H1 (cell line): ENCODE data around the gene SLC25A45. TPM values are rescaled to one million over a fixed set of nuclear protein-coding genes. Genes with fewer than 3 reads are reported as not detected.
A peak's percentile ranks its signal among the peaks of the same experiment; 100 is the strongest.

ENCODE experiments used
- CTCF ChIA-PET: fragments of 300-600 bp; sonication (Branson Sonifier 250); formaldehyde crosslinking; loops from one replicate; lab custom pipeline; 2021; ENCODE audit not compliant: partially characterized antibody; lab: Charles Lee
- POLR2A ChIA-PET: fragments of 300-600 bp; sonication (Branson Sonifier 250); formaldehyde crosslinking; loops from one replicate; lab custom pipeline; 2021; ENCODE audit warnings: inconsistent platforms; ENCODE audit not compliant: partially characterized antibody; lab: Charles Lee
- DNase-seq, 2 experiments: peaks; one replicate each; pipeline versions ENCODE4 v3.0.0 to v3.0.0-alpha.2; 2010 to 2022; ENCODE audit warnings: low spot score in 2 of 2, low read depth in 1 of 2, mixed read lengths in 1 of 2
- FAIRE-seq: peaks from 2 replicates; lab custom pipeline; 2011; peaks lifted over from hg19 to GRCh38; lab: Jason Lieb, UNC
- H2AFZ ChIP-seq: 2 replicates; pipeline ENCODE4 v1.8.1; 2012; ENCODE audit warnings: low read length, inconsistent platforms
- H2AK5ac ChIP-seq: 2 replicates; pipeline ENCODE4 v1.6.1; 2013; ENCODE audit warnings: low read depth, low read length
- H2BK120ac ChIP-seq: replicated peaks from 2 replicates; pipeline ENCODE3; 2013; ENCODE audit warnings: low read depth, low read length, inconsistent platforms
- H2BK12ac ChIP-seq: 2 replicates; pipeline ENCODE4 v1.6.1; 2013; ENCODE audit warnings: low read depth, low read length
- H2BK15ac ChIP-seq: 2 replicates; pipeline ENCODE4 v1.6.1; 2013; ENCODE audit warnings: low read length
- H2BK20ac ChIP-seq: 2 replicates; pipeline ENCODE4 v1.6.1; 2013; ENCODE audit warnings: low read length
- H2BK5ac ChIP-seq: 2 replicates; pipeline ENCODE4 v1.6.1; 2013; ENCODE audit warnings: low read depth, low read length
- H3K14ac ChIP-seq: 2 replicates; pipeline ENCODE4 v1.6.1; 2013; ENCODE audit warnings: inconsistent platforms; ENCODE audit not compliant: insufficient read length
- H3K18ac ChIP-seq: 2 replicates; pipeline ENCODE4 v1.6.1; 2013; ENCODE audit warnings: low read length; ENCODE audit errors: extremely low read depth
- H3K23ac ChIP-seq: 2 replicates; pipeline ENCODE4 v1.6.1; 2013; ENCODE audit warnings: inconsistent platforms; ENCODE audit not compliant: insufficient read length
- H3K23me2 ChIP-seq: 2 replicates; pipeline ENCODE4 v1.6.1; 2013; ENCODE audit warnings: low read depth, low read length
- H3K27ac ChIP-seq: 2 replicates; pipeline ENCODE4 v1.6.1; 2011; ENCODE audit warnings: low read depth, low read length, inconsistent platforms
- H3K27me3 ChIP-seq, 4 experiments: replicated peaks in 1 of 4; 1 replicate in 1 of 4; 2 replicates in 3 of 4; pipeline versions ENCODE4 v1.6.1 to v1.8.1; 2011 to 2013; ENCODE audit warnings: low read length in 3 of 4, mild to moderate bottlenecking in 3 of 4, inconsistent platforms in 2 of 4, mixed read lengths in 2 of 4, moderate library complexity in 1 of 4; ENCODE audit not compliant: control insufficient read depth in 3 of 4, insufficient read depth in 3 of 4; ENCODE audit errors: extremely low read depth in 1 of 4
- H3K36me3 ChIP-seq, 4 experiments: 2 replicates each; pipeline versions ENCODE4 v1.6.1 to v1.8.1; 2011 to 2013; ENCODE audit warnings: mild to moderate bottlenecking in 4 of 4, low read length in 3 of 4, moderate library complexity in 2 of 4, control low read depth in 1 of 4, inconsistent platforms in 1 of 4; ENCODE audit not compliant: insufficient read depth in 4 of 4, control insufficient read depth in 2 of 4
- H3K4ac ChIP-seq: replicated peaks from 2 replicates; pipeline ENCODE3; 2013; ENCODE audit warnings: low read length, low read depth, mixed read lengths, inconsistent platforms; ENCODE audit not compliant: insufficient read length
- H3K4me1 ChIP-seq, 4 experiments: replicated peaks in 1 of 4; 1 replicate in 1 of 4; 2 replicates in 3 of 4; pipeline versions ENCODE4 v1.6.1 to v1.8.1; 2011 to 2013; ENCODE audit warnings: low read length in 3 of 4, inconsistent platforms in 2 of 4, mixed read lengths in 1 of 4; ENCODE audit not compliant: insufficient read depth in 4 of 4, control insufficient read depth in 3 of 4
- H3K4me2 ChIP-seq, 2 experiments: 2 replicates each; pipeline versions ENCODE4 v1.6.1 to v1.8.1; 2011 to 2013; ENCODE audit warnings: low read depth in 2 of 2, low read length in 2 of 2, control low read depth in 1 of 2, inconsistent platforms in 1 of 2, mild to moderate bottlenecking in 1 of 2; ENCODE audit not compliant: insufficient read depth in 1 of 2
- H3K4me3 ChIP-seq, 4 experiments: fragments of 200-600, 300-600 bp in 1 of 4; sonication (generic), shearing (Covaris generic), sonication (Bioruptor Twin) in 1 of 4; 2 replicates each; pipeline versions ENCODE4 v1.5.1 to v1.8.1; 2011 to 2016; ENCODE audit warnings: low read length in 4 of 4, low read depth in 3 of 4, control low read depth in 2 of 4, inconsistent platforms in 2 of 4, mild to moderate bottlenecking in 2 of 4, mixed read lengths in 1 of 4, moderate library complexity in 1 of 4; ENCODE audit not compliant: insufficient read depth in 2 of 4; ENCODE audit errors: extremely low read depth in 1 of 4
- H3K56ac ChIP-seq: replicated peaks from 2 replicates; pipeline ENCODE3; 2013; ENCODE audit warnings: low read depth, mild to moderate bottlenecking, mixed read lengths, low read length, inconsistent platforms; ENCODE audit not compliant: insufficient read length
- H3K79me1 ChIP-seq: 2 replicates; pipeline ENCODE4 v1.6.1; 2013; ENCODE audit warnings: low read depth, low read length, control low read depth
- H3K79me2 ChIP-seq, 2 experiments: 2 replicates each; pipeline versions ENCODE4 v1.6.1 to v1.8.1; 2012 to 2013; ENCODE audit warnings: low read length in 2 of 2, mild to moderate bottlenecking in 2 of 2, inconsistent platforms in 1 of 2; ENCODE audit not compliant: insufficient read depth in 2 of 2, control insufficient read depth in 1 of 2
- H3K9ac ChIP-seq, 4 experiments: replicated peaks in 1 of 4; 1 replicate in 1 of 4; 2 replicates in 3 of 4; pipeline versions ENCODE4 v1.6.1 to v1.8.1; 2011 to 2013; ENCODE audit warnings: low read depth in 3 of 4, low read length in 3 of 4, control low read depth in 2 of 4, mild to moderate bottlenecking in 2 of 4, moderate library complexity in 2 of 4, inconsistent platforms in 1 of 4; ENCODE audit errors: extremely low read depth in 1 of 4
- H3K9me3 ChIP-seq, 2 experiments: 2 replicates each; pipeline versions ENCODE4 v1.6.1 to v1.8.1; 2012 to 2013; ENCODE audit warnings: mild to moderate bottlenecking in 2 of 2, moderate library complexity in 2 of 2, control low read depth in 1 of 2, inconsistent platforms in 1 of 2, low read depth in 1 of 2, low read length in 1 of 2, mixed read lengths in 1 of 2; ENCODE audit not compliant: insufficient read depth in 2 of 2
- H4K20me1 ChIP-seq, 2 experiments: replicated peaks in 1 of 2; 2 replicates each; pipeline versions ENCODE3 to v1.8.1; 2011 to 2013; ENCODE audit warnings: inconsistent platforms in 2 of 2, low read length in 2 of 2, mild to moderate bottlenecking in 1 of 2; ENCODE audit not compliant: insufficient read depth in 2 of 2, control insufficient read depth in 1 of 2
- H4K5ac ChIP-seq: 2 replicates; pipeline ENCODE4 v1.6.1; 2013; ENCODE audit warnings: low read length, low read depth, mixed read lengths, inconsistent platforms; ENCODE audit not compliant: insufficient read length
- H4K8ac ChIP-seq: 2 replicates; pipeline ENCODE4 v1.8.0; 2013; ENCODE audit warnings: mild to moderate bottlenecking, moderate library complexity, low read length, inconsistent platforms; ENCODE audit not compliant: insufficient read depth; ENCODE audit errors: extremely low read depth
- H4K91ac ChIP-seq: replicated peaks from 2 replicates; pipeline ENCODE3; 2013; ENCODE audit warnings: low read length, mixed read lengths, inconsistent platforms; ENCODE audit not compliant: insufficient read length
- GTF2F1 ChIP-seq: IDR thresholded peaks from 2 replicates; pipeline ENCODE4 v1.6.1; 2012; ENCODE audit warnings: low read depth, low read length, improper control_type of control experiment, borderline replicate concordance
- HDAC6 ChIP-seq: IDR thresholded peaks from one replicate; pipeline ENCODE4 v1.7.1; 2012; ENCODE audit warnings: low read depth, mild to moderate bottlenecking, inconsistent platforms, low read length, moderate library complexity
- PHF8 ChIP-seq: fragments of 200-600 bp; sonication (generic); conservative IDR thresholded peaks from 2 replicates; pipeline ENCODE4 v1.7.1; 2012; ENCODE audit warnings: low read depth, mild to moderate bottlenecking, inconsistent platforms, low read length, moderate library complexity
- SIN3A ChIP-seq, 2 experiments: IDR thresholded peaks in 1 of 2; conservative IDR thresholded peaks in 1 of 2; 2 replicates each; pipeline ENCODE4 v1.6.1; 2011 to 2012; ENCODE audit warnings: low read length in 2 of 2, improper control_type of control experiment in 1 of 2, low read depth in 1 of 2, mild to moderate bottlenecking in 1 of 2
- SP2 ChIP-seq: IDR thresholded peaks from 2 replicates; pipeline ENCODE4 v1.6.1; 2012; ENCODE audit warnings: mild to moderate bottlenecking, low read length, inconsistent platforms
- TAF1 ChIP-seq: IDR thresholded peaks from 2 replicates; pipeline ENCODE4 v1.6.1; 2011; ENCODE audit warnings: mild to moderate bottlenecking, low read depth, low read length
- TBP ChIP-seq: IDR thresholded peaks from 2 replicates; pipeline ENCODE4 v1.6.1; 2011; ENCODE audit warnings: low read depth, low read length, improper control_type of control experiment
- WGBS, 2 experiments: shearing (Covaris generic) in 1 of 2; methylation state at CpG; one replicate each; pipeline versions ENCODE4 v1.1.6 to v1.1.7; 2013 to 2015; ENCODE audit warnings: low lambda C conversion rate in 2 of 2, mixed read lengths in 2 of 2, inconsistent platforms in 1 of 2, low coverage in 1 of 2, missing lambda C conversion rate in 1 of 2; ENCODE audit not compliant: insufficient replicate concordance in 2 of 2, insufficient coverage in 1 of 2, insufficient read length in 1 of 2; ENCODE audit errors: extremely low coverage in 1 of 2, missing lambda C conversion rate in 1 of 2; 5-methylcytosine and 5-hydroxymethylcytosine counted together
- polyA plus RNA-seq, 7 experiments: library from polyadenylated mRNA; depleted of rRNA in 3 of 7; stranded (reverse) in 5 of 7; unstranded in 2 of 7; fragments of >200 nt in 5 of 7; fragments of 200-250 nt in 2 of 7; gene quantifications; 1 replicate in 5 of 7; 2 replicates in 1 of 7; 4 replicates in 1 of 7; pipeline versions ENCODE4 v1.2.1 to v1.2.3, GENCODE V29; 2011 to 2013; ENCODE audit warnings: missing spikeins in 2 of 7, mixed read lengths in 2 of 7
- total RNA-seq: library from RNA; stranded (reverse); fragmentation: NEBNext Ultra II Directional; extraction: Animal tissue kit (Norgen Biotek cat#: 25700); gene quantifications from 2 replicates; pipeline ENCODE4 v1.2.1, GENCODE V29; 2021
- TF ChIP-seq, protein P1 (sequence below), 3 experiments: IDR thresholded peaks; 1 replicate in 2 of 3; 2 replicates in 1 of 3; pipeline versions ENCODE4 v1.5.1 to v1.6.1; 2011; ENCODE audit warnings: low read length in 3 of 3, mild to moderate bottlenecking in 3 of 3, inconsistent platforms in 2 of 3, low read depth in 1 of 3, moderate library complexity in 1 of 3; ENCODE audit not compliant: insufficient read depth in 1 of 3; ENCODE audit errors: control extremely low read depth in 1 of 3
- TF ChIP-seq, protein P2 (sequence below): IDR thresholded peaks from 2 replicates; pipeline ENCODE4 v1.6.1; 2012; ENCODE audit warnings: inconsistent platforms

The SLC25A45 gene
- total and polyA plus RNA-seq, 2 of the 8 experiments (the other 6 are each of a cell fraction or from before 2014, with no cell fraction given), result 0.54 to 0.59 TPM

DNA sequence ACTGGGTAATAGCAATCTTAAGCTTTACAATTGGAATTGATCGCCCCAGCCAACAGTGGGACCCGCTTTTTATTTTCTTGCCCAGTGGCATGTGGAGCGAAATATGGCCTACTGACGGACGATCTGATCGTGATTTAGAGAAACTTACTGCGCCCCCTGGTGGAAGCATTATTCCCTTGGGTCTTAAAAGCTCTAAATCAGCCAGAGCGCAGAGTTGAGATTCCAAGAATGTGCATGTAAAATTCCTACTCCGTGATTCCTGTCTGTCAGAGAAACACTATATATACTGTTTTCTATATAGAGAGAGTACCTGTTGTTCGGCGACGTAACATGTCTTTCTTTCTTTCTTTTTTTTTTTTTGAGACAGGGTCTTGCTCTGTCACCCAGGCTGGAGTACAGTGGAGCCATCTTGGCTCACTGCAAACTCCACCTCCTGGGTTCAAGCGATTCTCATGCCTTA, 52.5 kb downstream of the SLC25A45 start:
- H3K4me2 ChIP-seq, result no peak overlapping the region; a peak in 1 of 4 replicates
- H2AFZ ChIP-seq, result no peak overlapping the region
- peak in 1 of 2 experiments; percentile 91 for DNase-seq
- no peak for TF ChIP-seq TAF1
- no peak for TF ChIP-seq SP2
- TF ChIP-seq, protein P1, sequence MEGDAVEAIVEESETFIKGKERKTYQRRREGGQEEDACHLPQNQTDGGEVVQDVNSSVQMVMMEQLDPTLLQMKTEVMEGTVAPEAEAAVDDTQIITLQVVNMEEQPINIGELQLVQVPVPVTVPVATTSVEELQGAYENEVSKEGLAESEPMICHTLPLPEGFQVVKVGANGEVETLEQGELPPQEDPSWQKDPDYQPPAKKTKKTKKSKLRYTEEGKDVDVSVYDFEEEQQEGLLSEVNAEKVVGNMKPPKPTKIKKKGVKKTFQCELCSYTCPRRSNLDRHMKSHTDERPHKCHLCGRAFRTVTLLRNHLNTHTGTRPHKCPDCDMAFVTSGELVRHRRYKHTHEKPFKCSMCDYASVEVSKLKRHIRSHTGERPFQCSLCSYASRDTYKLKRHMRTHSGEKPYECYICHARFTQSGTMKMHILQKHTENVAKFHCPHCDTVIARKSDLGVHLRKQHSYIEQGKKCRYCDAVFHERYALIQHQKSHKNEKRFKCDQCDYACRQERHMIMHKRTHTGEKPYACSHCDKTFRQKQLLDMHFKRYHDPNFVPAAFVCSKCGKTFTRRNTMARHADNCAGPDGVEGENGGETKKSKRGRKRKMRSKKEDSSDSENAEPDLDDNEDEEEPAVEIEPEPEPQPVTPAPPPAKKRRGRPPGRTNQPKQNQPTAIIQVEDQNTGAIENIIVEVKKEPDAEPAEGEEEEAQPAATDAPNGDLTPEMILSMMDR (IDR thresholded peaks at IDR 0.05; ENCODE audit: control extremely low read depth in 1 of 3, insufficient read depth in 1 of 3, low read depth in 1 of 3, low read length in 3 of 3), result peak; percentile 29 to 79 (median 77)
- TF ChIP-seq SIN3A (conservative IDR thresholded peaks at IDR 0.05 in 1 of 2, IDR thresholded peaks at IDR 0.05 in 1 of 2; ENCODE audit: low read depth in 1 of 2, low read length in 2 of 2), result 0 out of 4 replicates have a peak, but pooled peaks of 1 of the 2 experiments have one; percentile 17
- TF ChIP-seq HDAC6, result no peak
- TF ChIP-seq, protein P2, sequence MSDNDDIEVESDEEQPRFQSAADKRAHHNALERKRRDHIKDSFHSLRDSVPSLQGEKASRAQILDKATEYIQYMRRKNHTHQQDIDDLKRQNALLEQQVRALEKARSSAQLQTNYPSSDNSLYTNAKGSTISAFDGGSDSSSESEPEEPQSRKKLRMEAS, result 0 out of 2 replicates have a peak, but pooled peaks have one; percentile 44
- TF ChIP-seq PHF8, result no peak
- TF ChIP-seq TBP, result no peak
- TF ChIP-seq GTF2F1, result no peak

More for the DNA sequence above, 52.5 kb downstream of the SLC25A45 start:
- no peak overlapping the region for H4K91ac ChIP-seq
- no peak overlapping the region for H4K5ac ChIP-seq
- peaks cover 3% of the 10 kb centered on the region for H3K23me2 ChIP-seq
- peaks cover 4% of the 10 kb centered on the region for H3K79me1 ChIP-seq
- no peaks in the 10 kb centered on the region for H4K20me1 ChIP-seq
- H3K4me1 ChIP-seq, result peaks cover 0 to 4% (median 2%) of the 10 kb centered on the region in 4 experiments; a peak in 3 of 7 replicates
- WGBS, 2 experiments, result 18% methylated on average over 13 of the region's 13 CpGs; no CpG with 5 or more reads in 1 of the 2 experiments
- no peak overlapping the region for H2BK12ac ChIP-seq
- no peak overlapping the region for H3K18ac ChIP-seq
- H3K56ac ChIP-seq, result no peak overlapping the region
- H2BK20ac ChIP-seq, result no peak overlapping the region
- no peak overlapping the region for H3K9ac ChIP-seq
- H3K4ac ChIP-seq, result no peak overlapping the region
- no peak overlapping the region for H3K27ac ChIP-seq
- no peak overlapping the region for H3K4me3 ChIP-seq
- H3K79me2 ChIP-seq, result peaks cover under 1 to 8% of the 10 kb centered on the region in 2 experiments; a peak in 3 of 4 replicates
- no peak overlapping the region for H2BK5ac ChIP-seq
- ChIA-PET POLR2A (interaction anchor here (0.6 to 20.9 kb wide), 14 partner anchors 9 to 170 kb away, joined by 3 to 208 read pairs (median 4); partner anchors contain the start of genes CDC42EP2 and NEAT1), CTCF (interaction anchor here (0.6 to 52.8 kb wide), 34 partner anchors 8 to 1649 kb away, joined by 3 to 1179 read pairs (median 4); partner anchors contain the start of genes CDC42EP2, POLA2 and TM7SF2)
- H2AK5ac ChIP-seq, result no peak overlapping the region
- H4K8ac ChIP-seq, result no peak overlapping the region
- no peaks in the 10 kb centered on the region for H3K9me3 ChIP-seq
- H3K23ac ChIP-seq, result no peak overlapping the region
- no peaks in the 10 kb centered on the region for H3K36me3 ChIP-seq
- H2BK15ac ChIP-seq, result no peak overlapping the region
- no peak overlapping the region for H2BK120ac ChIP-seq
- H3K27me3 ChIP-seq, result no peaks in the 10 kb centered on the region; a peak in 1 of 7 replicates
- FAIRE-seq, result no peak
- no peak overlapping the region for H3K14ac ChIP-seq
